ENCODE measurements around the gene TLR3.

DNA sequence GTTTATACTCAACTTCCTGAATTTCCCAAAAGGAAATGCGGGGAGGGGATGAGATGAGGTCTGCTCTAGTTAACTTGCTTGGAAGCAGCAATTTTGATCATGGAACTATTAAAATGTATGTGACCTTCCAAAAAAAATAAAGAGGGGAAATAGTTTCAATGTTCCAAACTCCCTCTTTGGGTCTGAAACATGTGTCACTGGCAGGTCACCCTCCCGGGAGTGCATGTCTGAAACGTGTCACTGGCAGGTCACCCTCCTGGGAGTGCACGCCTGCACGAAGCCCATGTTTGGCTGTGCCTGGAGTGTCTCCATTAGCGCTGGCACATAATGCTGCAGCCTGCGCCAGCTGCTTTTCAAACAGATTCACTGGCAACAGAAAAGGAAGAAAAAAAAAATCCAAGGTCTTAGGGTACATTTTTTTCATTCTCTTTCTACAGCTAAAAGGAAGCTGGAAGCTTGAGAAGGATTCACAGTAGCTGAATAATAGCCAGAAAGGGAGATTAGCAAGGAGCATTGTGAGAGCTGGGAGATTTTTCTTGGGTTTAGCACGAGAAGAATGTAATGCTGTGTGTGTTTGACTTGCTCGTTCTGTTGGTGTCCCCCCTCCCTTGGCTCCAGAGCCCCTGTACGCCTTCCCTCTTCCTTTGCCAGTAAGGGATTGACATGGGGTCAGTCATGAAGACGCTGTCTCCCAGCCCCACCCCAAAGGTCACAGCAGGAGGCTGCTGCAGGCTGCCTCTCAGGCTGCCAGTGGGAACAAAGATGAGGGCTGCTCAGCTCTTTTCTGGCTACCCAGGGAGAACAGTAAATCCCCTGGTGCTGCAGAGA, 39.2 kb upstream of the TLR3 start:
- TF ChIP-seq, protein P1, sequence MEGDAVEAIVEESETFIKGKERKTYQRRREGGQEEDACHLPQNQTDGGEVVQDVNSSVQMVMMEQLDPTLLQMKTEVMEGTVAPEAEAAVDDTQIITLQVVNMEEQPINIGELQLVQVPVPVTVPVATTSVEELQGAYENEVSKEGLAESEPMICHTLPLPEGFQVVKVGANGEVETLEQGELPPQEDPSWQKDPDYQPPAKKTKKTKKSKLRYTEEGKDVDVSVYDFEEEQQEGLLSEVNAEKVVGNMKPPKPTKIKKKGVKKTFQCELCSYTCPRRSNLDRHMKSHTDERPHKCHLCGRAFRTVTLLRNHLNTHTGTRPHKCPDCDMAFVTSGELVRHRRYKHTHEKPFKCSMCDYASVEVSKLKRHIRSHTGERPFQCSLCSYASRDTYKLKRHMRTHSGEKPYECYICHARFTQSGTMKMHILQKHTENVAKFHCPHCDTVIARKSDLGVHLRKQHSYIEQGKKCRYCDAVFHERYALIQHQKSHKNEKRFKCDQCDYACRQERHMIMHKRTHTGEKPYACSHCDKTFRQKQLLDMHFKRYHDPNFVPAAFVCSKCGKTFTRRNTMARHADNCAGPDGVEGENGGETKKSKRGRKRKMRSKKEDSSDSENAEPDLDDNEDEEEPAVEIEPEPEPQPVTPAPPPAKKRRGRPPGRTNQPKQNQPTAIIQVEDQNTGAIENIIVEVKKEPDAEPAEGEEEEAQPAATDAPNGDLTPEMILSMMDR (IDR thresholded peaks at IDR 0.05; ENCODE audit: borderline replicate concordance, extremely low read depth, low read length, poor library complexity, severe bottlenecking): no peak
- no peak for TF ChIP-seq EZH2 (IDR thresholded peaks at IDR 0.05; ENCODE audit: borderline replicate concordance, low read depth, low read length, severe bottlenecking)

Measured in DND-41 (cell line).